Body of pancreas (tissue), 4 donors: Measurements from ENCODE around the gene GRIK3. TPM values are rescaled to one million over a fixed set of nuclear protein-coding genes. Genes with fewer than 3 reads are reported as not detected.

Source experiments
- ATAC-seq: fragments of 150-250 bp; one replicate; pipeline ENCODE4 v1.9.1; 2016
- DNase-seq, 4 donors: peaks; one replicate each; pipeline ENCODE4 v3.0.0-alpha.2; 2019
- H3K27ac ChIP-seq, 4 donors: fragments of 200-600 bp; sonication (generic); 1 replicate in 3 of 4; 2 replicates in 1 of 4; pipeline versions ENCODE4 v1.5.1 to v1.6.1; 2016 to 2019; ENCODE audit warnings: mild to moderate bottlenecking in 1 of 4, mixed read lengths in 1 of 4, moderate library complexity in 1 of 4
- H3K27me3 ChIP-seq, 2 donors: fragments of 200-600 bp; sonication (generic); one replicate each; pipeline ENCODE4 v1.6.0; 2016; ENCODE audit warnings: mild to moderate bottlenecking in 1 of 2
- H3K36me3 ChIP-seq, 2 donors: fragments of 200-600 bp; sonication (generic); replicated peaks in 1 of 2; 2 replicates each; pipeline ENCODE4 v1.5.1; 2016; ENCODE audit warnings: low read depth in 2 of 2; ENCODE audit not compliant: insufficient read depth in 1 of 2
- H3K4me1 ChIP-seq: fragments of 200-600 bp; sonication (generic); one replicate; pipeline ENCODE4 v1.6.0; 2016
- H3K4me3 ChIP-seq, 2 donors: fragments of 200-600 bp; sonication (generic); 1 replicate in 1 of 2; 2 replicates in 1 of 2; pipeline ENCODE4 v1.5.1; 2016 to 2019
- H3K9me3 ChIP-seq, 3 donors: fragments of 200-600 bp; sonication (generic); 1 replicate in 2 of 3; 2 replicates in 1 of 3; pipeline ENCODE4 v1.5.1; 2016
- CTCF ChIP-seq, 7 experiments: fragments of 450-650 bp in 4 of 7; fragments of 200-600 bp in 3 of 7; sonication (generic) in 3 of 7; IDR thresholded peaks; one replicate each; pipeline ENCODE4 v1.5.1; 2016 to 2019; ENCODE audit warnings: antibody characterized with exemption in 7 of 7
- POLR2A ChIP-seq, 3 donors: fragments of 450-650 bp; IDR thresholded peaks; one replicate each; pipeline ENCODE4 v1.6.1; 2016; ENCODE audit warnings: antibody characterized with exemption in 3 of 3, mild to moderate bottlenecking in 2 of 3
- WGBS, 2 donors: methylation state at CpG; one replicate each; pipeline ENCODE4 v1.1.5; 2017; 5-methylcytosine and 5-hydroxymethylcytosine counted together
- intact Hi-C: fragments of 100-400 bp; cut with DNase I; formaldehyde crosslinking; loops from one replicate; pipeline ENCODE4 v1.15.1; 2023
- total RNA-seq, 2 donors: library from RNA; depleted of rRNA; stranded (reverse); fragments of >200 nt; gene quantifications; one replicate each; pipeline ENCODE4 v1.1.0, GENCODE V29; 2016

GRIK3 gene
- total RNA-seq, 2 donors from 2014 or later = under 0.01 to 0.99 TPM

DNA sequence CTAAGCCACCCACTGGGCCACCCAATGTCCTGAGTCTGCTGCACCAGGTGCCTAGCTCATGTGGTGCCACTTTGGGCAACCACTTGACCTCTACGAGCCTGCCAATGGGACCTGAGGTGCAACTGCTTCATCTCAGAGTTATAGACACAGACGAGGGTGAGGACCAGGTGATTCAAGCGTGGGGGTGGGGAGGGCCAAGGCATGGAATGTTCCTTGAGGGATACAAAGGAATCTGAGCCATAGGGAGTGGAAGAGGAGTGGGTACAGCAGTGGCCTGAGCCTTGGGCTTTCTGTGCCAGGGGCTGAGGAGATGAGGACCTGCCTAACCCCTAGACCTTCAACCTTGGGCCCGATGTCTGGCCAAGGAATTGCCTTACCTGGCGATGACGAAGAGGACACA is 209.1 kb downstream of the GRIK3 start:
- Histone ChIP-seq H3K27ac (no peak overlapping the region), H3K9me3 (no peaks in the 10 kb centered on the region), H3K4me3 (no peak overlapping the region), H3K27me3 (no peaks in the 10 kb centered on the region), H3K36me3 (no peaks in the 10 kb centered on the region), H3K4me1 (no peaks in the 10 kb centered on the region)
- ATAC-seq (no peak), DNase-seq (no peak)
- intact Hi-C loops = no loop called here
- TF ChIP-seq POLR2A (IDR thresholded peaks at IDR 0.05) (no peak), CTCF (IDR thresholded peaks at IDR 0.05) (no peak)
- WGBS, 2 donors = 52 to 60% methylated on average over 6 of the region's 6 CpGs

DNA sequence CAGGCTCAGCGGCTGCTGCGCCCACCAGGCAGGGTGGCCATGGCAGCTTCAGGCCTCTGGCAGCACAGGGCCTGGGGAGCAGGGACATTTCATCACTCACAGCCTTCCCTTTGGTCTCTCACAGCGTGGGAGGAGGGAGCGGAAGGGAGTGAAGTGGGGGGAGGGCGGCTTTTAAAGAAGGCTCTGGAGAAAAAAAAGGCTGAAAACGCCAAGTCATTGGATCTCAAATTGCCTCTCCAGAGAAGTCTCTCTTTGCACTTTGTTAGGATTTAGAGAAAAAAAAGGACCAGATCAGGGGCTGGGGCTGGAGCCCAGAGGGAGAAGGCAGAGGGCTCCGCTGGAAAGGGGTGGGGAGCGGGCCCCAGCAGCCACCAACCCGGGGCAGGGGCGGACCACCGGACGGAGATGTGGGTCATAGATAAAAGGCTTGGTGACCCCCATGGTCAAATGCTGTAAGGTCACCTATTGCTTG is 209.9 kb downstream of the GRIK3 start:
- Histone ChIP-seq H3K9me3 (no peaks in the 10 kb centered on the region), H3K36me3 (no peaks in the 10 kb centered on the region), H3K4me1 (no peaks in the 10 kb centered on the region), H3K27me3 (no peaks in the 10 kb centered on the region), H3K27ac (no peak overlapping the region), H3K4me3 (no peak overlapping the region)
- no peak for TF ChIP-seq POLR2A (IDR thresholded peaks at IDR 0.05)
- no peak for TF ChIP-seq CTCF (IDR thresholded peaks at IDR 0.05)
- DNase-seq = no peak
- WGBS, 2 donors = 13 to 15% methylated on average over 12 of the region's 12 CpGs
- intact Hi-C loops = no loop called here
- ATAC-seq = no peak

GRCh38 chr1:36822648-36823047 is 211.7 kb downstream of the GRIK3 start:
- Histone ChIP-seq H3K36me3 (no peaks in the 10 kb centered on the region), H3K4me3 (no peak overlapping the region), H3K27ac (no peak overlapping the region), H3K27me3 (no peaks in the 10 kb centered on the region), H3K4me1 (no peaks in the 10 kb centered on the region), H3K9me3 (no peaks in the 10 kb centered on the region)
- intact Hi-C loops = no loop called here
- no peak for TF ChIP-seq CTCF (IDR thresholded peaks at IDR 0.05)
- no peak for TF ChIP-seq POLR2A (IDR thresholded peaks at IDR 0.05)
- ATAC-seq (no peak), DNase-seq (no peak)
- WGBS, 2 donors = 32 to 80% methylated on average over 1 to 2 of the region's 2 CpGs

DNA sequence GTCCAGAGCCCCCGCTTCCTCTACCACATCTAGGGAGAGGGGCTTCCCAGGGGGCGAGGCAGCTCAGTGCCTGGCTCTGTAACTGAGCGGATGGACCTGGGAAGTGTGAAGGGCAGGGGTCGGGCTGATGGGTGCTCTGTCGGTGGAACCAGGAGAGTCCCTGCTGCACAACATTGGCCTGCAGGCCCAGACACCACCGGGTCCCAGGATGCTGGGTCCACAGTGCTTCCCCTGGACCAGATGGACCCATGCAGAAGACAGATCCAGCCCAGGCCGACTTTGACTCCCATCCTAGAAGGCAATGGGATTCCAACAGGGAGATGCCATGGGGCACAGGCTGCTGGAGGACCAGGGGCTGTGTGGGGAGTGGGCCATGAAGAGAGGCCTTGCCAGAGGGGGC is 212.9 kb downstream of the GRIK3 start:
- Histone ChIP-seq H3K27me3 (no peaks in the 10 kb centered on the region), H3K9me3 (no peaks in the 10 kb centered on the region), H3K36me3 (no peaks in the 10 kb centered on the region), H3K4me3 (no peak overlapping the region), H3K4me1 (no peaks in the 10 kb centered on the region), H3K27ac (no peak overlapping the region)
- no peak for TF ChIP-seq POLR2A (IDR thresholded peaks at IDR 0.05)
- no peak for TF ChIP-seq CTCF (IDR thresholded peaks at IDR 0.05)
- ATAC-seq (no peak), DNase-seq (no peak)
- intact Hi-C loops = no loop called here
- 54 to 62% methylated on average over 6 of the region's 7 CpGs for WGBS, 2 donors

DNA sequence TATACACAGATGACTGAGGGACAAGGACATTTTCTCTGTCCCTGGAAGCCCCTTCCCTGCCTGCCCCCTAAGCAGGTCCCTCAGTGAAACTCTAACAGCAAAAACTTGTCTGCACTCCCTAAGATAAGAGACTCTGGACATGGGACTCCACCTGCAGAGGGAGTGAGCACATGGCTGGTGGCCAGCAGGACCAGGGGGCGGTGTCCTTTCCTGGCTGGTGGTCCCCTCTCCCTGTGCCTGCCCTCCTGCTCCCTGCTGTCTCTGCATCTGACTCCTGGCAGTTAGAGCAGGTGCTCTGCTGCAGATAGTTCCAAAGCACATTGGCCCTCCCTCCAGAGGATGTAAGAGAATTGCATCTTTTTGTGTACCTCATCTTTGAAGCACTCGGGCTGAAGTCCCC is 215.5 kb downstream of the GRIK3 start:
- Histone ChIP-seq H3K27me3 (no peaks in the 10 kb centered on the region), H3K4me1 (no peaks in the 10 kb centered on the region), H3K27ac (no peak overlapping the region), H3K4me3 (no peak overlapping the region), H3K36me3 (no peaks in the 10 kb centered on the region), H3K9me3 (no peaks in the 10 kb centered on the region)
- intact Hi-C loops = no loop called here
- 28 to 36% methylated on average over 2 of the region's 2 CpGs for WGBS, 2 donors
- ATAC-seq (no peak), DNase-seq (no peak)
- no peak for TF ChIP-seq POLR2A (IDR thresholded peaks at IDR 0.05)
- no peak for TF ChIP-seq CTCF (IDR thresholded peaks at IDR 0.05)
